Liver (tissue), 9 donors: ENCODE data around the gene CD109. TPM values are rescaled to one million over a fixed set of nuclear protein-coding genes. Genes with fewer than 3 reads are reported as not detected.

Source experiments
- DNase-seq: peaks from one replicate; pipeline ENCODE4 v3.0.0-alpha.2; 2017; ENCODE audit warnings: low spot score
- H3K27ac ChIP-seq, 2 donors: one replicate each; pipeline ENCODE4 v1.7.0; 2013; ENCODE audit warnings: inconsistent platforms in 2 of 2, low read length in 2 of 2, control low read depth in 1 of 2, low read depth in 1 of 2, mild to moderate bottlenecking in 1 of 2
- H3K27me3 ChIP-seq, 4 donors: one replicate each; pipeline versions ENCODE4 v1.6.1 to v1.7.0; 2013; ENCODE audit warnings: low read length in 3 of 4, inconsistent platforms in 1 of 4, mild to moderate bottlenecking in 1 of 4, moderate library complexity in 1 of 4; ENCODE audit not compliant: control insufficient read depth in 4 of 4, insufficient read depth in 4 of 4
- H3K36me3 ChIP-seq, 4 donors: one replicate each; pipeline versions ENCODE4 v1.6.1 to v1.7.0; 2013; ENCODE audit warnings: low read length in 3 of 4, mild to moderate bottlenecking in 3 of 4, low read depth in 1 of 4, moderate library complexity in 1 of 4; ENCODE audit not compliant: control insufficient read depth in 4 of 4, insufficient read depth in 3 of 4
- H3K4me1 ChIP-seq, 4 donors: one replicate each; pipeline versions ENCODE4 v1.6.1 to v1.7.0; 2013; ENCODE audit warnings: low read length in 3 of 4, mild to moderate bottlenecking in 3 of 4, moderate library complexity in 1 of 4; ENCODE audit not compliant: control insufficient read depth in 4 of 4, insufficient read depth in 4 of 4
- H3K4me3 ChIP-seq, 3 donors: one replicate each; pipeline versions ENCODE4 v1.6.1 to v1.7.0; 2013; ENCODE audit warnings: low read length in 3 of 3, control low read depth in 1 of 3, low read depth in 1 of 3, mild to moderate bottlenecking in 1 of 3
- H3K9ac ChIP-seq, 2 donors: one replicate each; pipeline ENCODE4 v1.7.0; 2013; ENCODE audit warnings: low read length in 2 of 2, mild to moderate bottlenecking in 2 of 2, moderate library complexity in 2 of 2, control low read depth in 1 of 2, low read depth in 1 of 2
- H3K9me3 ChIP-seq, 4 donors: one replicate each; pipeline versions ENCODE4 v1.6.1 to v1.7.0; 2013; ENCODE audit warnings: low read length in 3 of 4; ENCODE audit not compliant: control insufficient read depth in 4 of 4
- EGR1 ChIP-seq, 2 donors: IDR thresholded peaks; 2 replicates each; pipeline ENCODE4 v1.6.1; 2016 to 2018; ENCODE audit warnings: antibody characterized with exemption in 2 of 2, low read depth in 2 of 2
- FOXA1 ChIP-seq: IDR thresholded peaks from 2 replicates; pipeline ENCODE4 v1.6.1; 2016; ENCODE audit warnings: antibody characterized with exemption
- FOXA2 ChIP-seq: IDR thresholded peaks from 2 replicates; pipeline ENCODE4 v1.6.1; 2016; ENCODE audit warnings: antibody characterized with exemption
- GABPA ChIP-seq, 2 donors: IDR thresholded peaks in 1 of 2; conservative IDR thresholded peaks in 1 of 2; 2 replicates each; pipeline ENCODE4 v1.6.1; 2016; ENCODE audit warnings: antibody characterized with exemption in 2 of 2, mild to moderate bottlenecking in 1 of 2, moderate library complexity in 1 of 2
- HNF4A ChIP-seq, 2 donors: conservative IDR thresholded peaks; 2 replicates each; pipeline ENCODE4 v1.6.1; 2016; ENCODE audit warnings: antibody characterized with exemption in 2 of 2, mild to moderate bottlenecking in 2 of 2
- HNF4G ChIP-seq: IDR thresholded peaks from 2 replicates; pipeline ENCODE4 v1.6.1; 2016; ENCODE audit warnings: antibody characterized with exemption
- JUND ChIP-seq, 2 donors: IDR thresholded peaks; 2 replicates each; pipeline ENCODE4 v1.6.1; 2016; ENCODE audit warnings: antibody characterized with exemption in 2 of 2
- NR2F2 ChIP-seq: IDR thresholded peaks from 2 replicates; pipeline ENCODE4 v1.6.1; 2016; ENCODE audit warnings: antibody characterized with exemption
- RAD21 ChIP-seq, 2 donors: IDR thresholded peaks; 2 replicates each; pipeline ENCODE4 v1.6.1; 2016; ENCODE audit warnings: antibody characterized with exemption in 2 of 2, mild to moderate bottlenecking in 2 of 2
- RXRA ChIP-seq, 2 donors: IDR thresholded peaks; 2 replicates each; pipeline ENCODE4 v1.6.1; 2017 to 2018; ENCODE audit warnings: antibody characterized with exemption in 2 of 2, mild to moderate bottlenecking in 1 of 2
- SP1 ChIP-seq: IDR thresholded peaks from 2 replicates; pipeline ENCODE4 v1.6.1; 2018; ENCODE audit warnings: antibody characterized with exemption, mild to moderate bottlenecking
- TAF1 ChIP-seq: conservative IDR thresholded peaks from 2 replicates; pipeline ENCODE4 v1.6.1; 2016; ENCODE audit warnings: antibody characterized with exemption, mild to moderate bottlenecking
- YY1 ChIP-seq: IDR thresholded peaks from 2 replicates; pipeline ENCODE4 v1.6.1; 2016; ENCODE audit warnings: antibody characterized with exemption, mild to moderate bottlenecking
- WGBS: extraction: QIAGEN DNeasy Blood & Tissue Kit; methylation state at CpG from one replicate; pipeline ENCODE4 v1.1.7; 2013; 5-methylcytosine and 5-hydroxymethylcytosine counted together
- polyA plus RNA-seq, 2 donors: library from polyadenylated mRNA; stranded (reverse) in 1 of 2; unstranded in 1 of 2; fragments of 200-250 nt in 1 of 2; fragments of >200 nt in 1 of 2; fragmentation: Nextera tagmentation in 1 of 2; extraction: Ambion mirVana in 1 of 2; gene quantifications; one replicate each; pipeline versions ENCODE4 v1.2.1 to v1.2.3, GENCODE V29; 2013 to 2015
- total RNA-seq, 2 donors: library from RNA; depleted of rRNA; stranded (reverse); fragments of >200 nt; gene quantifications; one replicate each; pipeline ENCODE4 v1.2.3, GENCODE V29; 2014
- TF ChIP-seq, protein P1 (sequence below): fragments of 150-350 bp; IDR thresholded peaks from 2 replicates; pipeline ENCODE4 v1.5.1; 2017; ENCODE audit warnings: improper control_type of control experiment, low read depth, low read length; ENCODE audit not compliant: missing input control
- TF ChIP-seq, protein P2 (sequence below): IDR thresholded peaks from 2 replicates; pipeline ENCODE4 v1.6.1; 2016; ENCODE audit warnings: antibody characterized with exemption
- TF ChIP-seq, protein P3 (sequence below): IDR thresholded peaks from 2 replicates; pipeline ENCODE4 v1.6.1; 2016; ENCODE audit warnings: antibody characterized with exemption
- TF ChIP-seq, protein P4 (sequence below): IDR thresholded peaks from 2 replicates; pipeline ENCODE4 v1.6.1; 2016; ENCODE audit warnings: antibody characterized with exemption, mild to moderate bottlenecking
- TF ChIP-seq, protein P5 (sequence below): IDR thresholded peaks from 2 replicates; pipeline ENCODE4 v1.6.1; 2016; ENCODE audit warnings: antibody characterized with exemption
- donor health status: healthy.
- donor health status: healthy.
- donor health status: healthy.
- donor health status: healthy.
- donor health status: healthy.

CD109 gene
- total and polyA plus RNA-seq, 4 donors: 0.18 to 2.0 (median 0.32) TPM

DNA sequence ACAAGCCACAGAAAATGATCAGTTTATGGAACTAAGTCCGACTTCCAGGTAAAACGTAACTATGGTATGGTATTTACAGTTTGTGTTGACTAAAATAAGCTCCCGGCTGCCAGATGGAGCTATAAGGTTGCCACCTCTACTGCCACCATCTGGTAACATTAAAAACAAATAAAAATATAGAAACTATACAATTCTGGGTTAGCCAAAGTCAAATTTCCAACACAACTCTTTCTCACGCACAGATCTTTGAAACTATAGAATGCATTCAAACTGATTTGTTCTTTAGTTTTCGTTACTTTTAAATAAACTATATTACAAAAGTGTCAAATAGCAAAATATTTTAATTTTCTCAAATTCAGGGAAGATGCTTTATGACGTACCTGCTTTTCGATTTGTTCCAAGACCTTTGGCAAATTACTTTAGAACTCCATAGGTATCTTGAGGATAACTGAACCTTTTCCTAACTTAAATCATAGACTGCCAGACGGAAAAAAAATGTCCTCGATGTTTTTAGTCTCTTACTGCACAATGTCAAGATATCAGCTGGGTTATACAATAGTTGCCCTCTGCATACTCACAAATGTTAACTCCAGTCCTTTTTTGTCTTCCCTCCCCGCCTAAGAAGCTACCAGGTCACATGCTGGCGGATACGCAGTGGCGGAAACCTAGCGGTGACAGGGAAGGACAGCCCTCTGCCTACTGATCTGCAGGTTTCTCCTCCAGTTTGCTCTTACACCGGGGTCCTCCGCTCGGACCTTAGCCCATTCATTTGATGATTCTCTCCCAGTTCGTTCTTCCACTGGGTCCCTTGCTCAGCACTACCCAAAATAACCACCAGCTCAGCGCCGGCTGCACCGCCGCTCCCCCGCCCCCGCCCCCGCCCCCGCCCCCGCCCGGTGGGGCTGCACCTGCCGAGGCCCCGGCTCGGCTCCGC is 43.1 kb upstream of the CD109 start (continued):
- TF ChIP-seq, protein P1, sequence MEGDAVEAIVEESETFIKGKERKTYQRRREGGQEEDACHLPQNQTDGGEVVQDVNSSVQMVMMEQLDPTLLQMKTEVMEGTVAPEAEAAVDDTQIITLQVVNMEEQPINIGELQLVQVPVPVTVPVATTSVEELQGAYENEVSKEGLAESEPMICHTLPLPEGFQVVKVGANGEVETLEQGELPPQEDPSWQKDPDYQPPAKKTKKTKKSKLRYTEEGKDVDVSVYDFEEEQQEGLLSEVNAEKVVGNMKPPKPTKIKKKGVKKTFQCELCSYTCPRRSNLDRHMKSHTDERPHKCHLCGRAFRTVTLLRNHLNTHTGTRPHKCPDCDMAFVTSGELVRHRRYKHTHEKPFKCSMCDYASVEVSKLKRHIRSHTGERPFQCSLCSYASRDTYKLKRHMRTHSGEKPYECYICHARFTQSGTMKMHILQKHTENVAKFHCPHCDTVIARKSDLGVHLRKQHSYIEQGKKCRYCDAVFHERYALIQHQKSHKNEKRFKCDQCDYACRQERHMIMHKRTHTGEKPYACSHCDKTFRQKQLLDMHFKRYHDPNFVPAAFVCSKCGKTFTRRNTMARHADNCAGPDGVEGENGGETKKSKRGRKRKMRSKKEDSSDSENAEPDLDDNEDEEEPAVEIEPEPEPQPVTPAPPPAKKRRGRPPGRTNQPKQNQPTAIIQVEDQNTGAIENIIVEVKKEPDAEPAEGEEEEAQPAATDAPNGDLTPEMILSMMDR: peak; percentile 28
- TF ChIP-seq GABPA (IDR thresholded peaks at IDR 0.05 in 1 of 2, conservative IDR thresholded peaks at IDR 0.05 in 1 of 2) (no peak), TAF1 (no peak)

DNA sequence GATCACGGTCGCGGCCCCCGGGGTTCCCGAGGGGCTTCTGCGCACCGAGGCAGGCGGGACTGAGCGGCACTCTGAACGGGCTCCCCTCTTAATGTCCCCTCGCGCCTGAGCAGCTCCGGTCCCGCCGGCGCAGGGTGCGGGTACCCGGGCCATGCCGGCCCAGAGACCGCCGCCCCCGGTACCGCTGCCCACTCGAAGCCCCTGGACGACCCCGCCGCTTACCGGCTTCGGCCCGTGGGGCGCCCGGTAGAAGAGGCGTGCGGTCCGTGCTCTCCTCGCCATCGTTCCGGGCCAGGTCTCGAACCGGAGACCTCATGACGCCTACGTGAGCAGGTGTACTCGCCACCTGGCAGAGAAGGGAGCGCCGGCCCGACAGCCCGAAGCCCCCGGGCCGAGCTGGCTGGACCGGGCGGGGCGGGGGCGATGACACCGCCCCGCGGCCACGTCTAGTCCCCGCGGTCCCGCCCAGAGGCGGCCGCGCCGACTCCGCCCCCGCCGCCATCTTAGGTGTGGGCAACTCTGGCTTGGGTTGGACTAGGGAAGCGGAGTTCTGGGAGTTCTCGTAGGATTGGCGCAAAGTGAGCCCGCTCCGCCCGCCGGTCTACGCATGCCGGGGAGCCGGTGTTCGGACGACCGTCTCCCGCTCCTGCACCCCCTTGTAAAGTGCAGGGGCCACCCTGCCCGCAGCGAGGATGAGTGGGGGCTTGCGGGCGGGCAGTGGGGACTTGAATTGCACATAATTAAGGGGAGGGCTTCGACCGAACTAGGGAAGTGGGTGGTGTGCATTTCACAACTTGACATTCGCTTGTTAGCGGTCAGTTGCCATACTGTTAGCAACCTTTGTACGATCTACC is 42.2 kb upstream of the CD109 start, which contains the start of gene SLC17A5:
SLC17A5 (minus strand) TSS at position 422 of the 854 bp plus-strand sequence; CDS start at position 316, 106 bp downstream.
- WGBS: under 1% methylated on average over 90 of the region's 90 CpGs
- H3K36me3 ChIP-seq: peaks cover 0 to 3% (median 2%) of the 10 kb centered on the region in 4 donors
- H3K9ac ChIP-seq: peak within 1 kb of the TSS; percentile 89 to 95
- peak within 1 kb of the TSS; percentile 75 to 99 (median 93) for H3K4me3 ChIP-seq
- peak; percentile 95 for DNase-seq
- peak within 1 kb of the TSS; percentile 98 to 100 for H3K27ac ChIP-seq
- H3K9me3 ChIP-seq: no peaks in the 10 kb centered on the region
- peaks cover 0 to 8% (median 3%) of the 10 kb centered on the region in 4 donors for H3K4me1 ChIP-seq
- H3K27me3 ChIP-seq: no peaks in the 10 kb centered on the region
- TF ChIP-seq, protein P2, sequence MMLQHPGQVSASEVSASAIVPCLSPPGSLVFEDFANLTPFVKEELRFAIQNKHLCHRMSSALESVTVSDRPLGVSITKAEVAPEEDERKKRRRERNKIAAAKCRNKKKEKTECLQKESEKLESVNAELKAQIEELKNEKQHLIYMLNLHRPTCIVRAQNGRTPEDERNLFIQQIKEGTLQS: no peak
- no peak for TF ChIP-seq NR2F2
- peak; percentile 27 for TF ChIP-seq HNF4G
- TF ChIP-seq RXRA (IDR thresholded peaks at IDR 0.05): peak; percentile 42 to 65
- peak in 1 of 2 donors; percentile 11 for TF ChIP-seq EGR1 (IDR thresholded peaks at IDR 0.05; ENCODE audit: low read depth in 2 of 2)
- peak; percentile 78 to 81 for TF ChIP-seq HNF4A (conservative IDR thresholded peaks at IDR 0.05)
- no peak for TF ChIP-seq RAD21 (IDR thresholded peaks at IDR 0.05)
- TF ChIP-seq, protein P3, sequence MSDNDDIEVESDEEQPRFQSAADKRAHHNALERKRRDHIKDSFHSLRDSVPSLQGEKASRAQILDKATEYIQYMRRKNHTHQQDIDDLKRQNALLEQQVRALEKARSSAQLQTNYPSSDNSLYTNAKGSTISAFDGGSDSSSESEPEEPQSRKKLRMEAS: peak; percentile 82
- TF ChIP-seq, protein P4, sequence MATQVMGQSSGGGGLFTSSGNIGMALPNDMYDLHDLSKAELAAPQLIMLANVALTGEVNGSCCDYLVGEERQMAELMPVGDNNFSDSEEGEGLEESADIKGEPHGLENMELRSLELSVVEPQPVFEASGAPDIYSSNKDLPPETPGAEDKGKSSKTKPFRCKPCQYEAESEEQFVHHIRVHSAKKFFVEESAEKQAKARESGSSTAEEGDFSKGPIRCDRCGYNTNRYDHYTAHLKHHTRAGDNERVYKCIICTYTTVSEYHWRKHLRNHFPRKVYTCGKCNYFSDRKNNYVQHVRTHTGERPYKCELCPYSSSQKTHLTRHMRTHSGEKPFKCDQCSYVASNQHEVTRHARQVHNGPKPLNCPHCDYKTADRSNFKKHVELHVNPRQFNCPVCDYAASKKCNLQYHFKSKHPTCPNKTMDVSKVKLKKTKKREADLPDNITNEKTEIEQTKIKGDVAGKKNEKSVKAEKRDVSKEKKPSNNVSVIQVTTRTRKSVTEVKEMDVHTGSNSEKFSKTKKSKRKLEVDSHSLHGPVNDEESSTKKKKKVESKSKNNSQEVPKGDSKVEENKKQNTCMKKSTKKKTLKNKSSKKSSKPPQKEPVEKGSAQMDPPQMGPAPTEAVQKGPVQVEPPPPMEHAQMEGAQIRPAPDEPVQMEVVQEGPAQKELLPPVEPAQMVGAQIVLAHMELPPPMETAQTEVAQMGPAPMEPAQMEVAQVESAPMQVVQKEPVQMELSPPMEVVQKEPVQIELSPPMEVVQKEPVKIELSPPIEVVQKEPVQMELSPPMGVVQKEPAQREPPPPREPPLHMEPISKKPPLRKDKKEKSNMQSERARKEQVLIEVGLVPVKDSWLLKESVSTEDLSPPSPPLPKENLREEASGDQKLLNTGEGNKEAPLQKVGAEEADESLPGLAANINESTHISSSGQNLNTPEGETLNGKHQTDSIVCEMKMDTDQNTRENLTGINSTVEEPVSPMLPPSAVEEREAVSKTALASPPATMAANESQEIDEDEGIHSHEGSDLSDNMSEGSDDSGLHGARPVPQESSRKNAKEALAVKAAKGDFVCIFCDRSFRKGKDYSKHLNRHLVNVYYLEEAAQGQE: peak; percentile 79
- TF ChIP-seq, protein P1: peak; percentile 2
- TF ChIP-seq FOXA1: no peak
- TF ChIP-seq, protein P5, sequence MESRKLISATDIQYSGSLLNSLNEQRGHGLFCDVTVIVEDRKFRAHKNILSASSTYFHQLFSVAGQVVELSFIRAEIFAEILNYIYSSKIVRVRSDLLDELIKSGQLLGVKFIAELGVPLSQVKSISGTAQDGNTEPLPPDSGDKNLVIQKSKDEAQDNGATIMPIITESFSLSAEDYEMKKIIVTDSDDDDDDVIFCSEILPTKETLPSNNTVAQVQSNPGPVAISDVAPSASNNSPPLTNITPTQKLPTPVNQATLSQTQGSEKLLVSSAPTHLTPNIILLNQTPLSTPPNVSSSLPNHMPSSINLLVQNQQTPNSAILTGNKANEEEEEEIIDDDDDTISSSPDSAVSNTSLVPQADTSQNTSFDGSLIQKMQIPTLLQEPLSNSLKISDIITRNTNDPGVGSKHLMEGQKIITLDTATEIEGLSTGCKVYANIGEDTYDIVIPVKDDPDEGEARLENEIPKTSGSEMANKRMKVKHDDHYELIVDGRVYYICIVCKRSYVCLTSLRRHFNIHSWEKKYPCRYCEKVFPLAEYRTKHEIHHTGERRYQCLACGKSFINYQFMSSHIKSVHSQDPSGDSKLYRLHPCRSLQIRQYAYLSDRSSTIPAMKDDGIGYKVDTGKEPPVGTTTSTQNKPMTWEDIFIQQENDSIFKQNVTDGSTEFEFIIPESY: peak; percentile 73
- TF ChIP-seq TAF1: peak; percentile 85
- peak; percentile 98 for TF ChIP-seq YY1
- no peak for TF ChIP-seq JUND (IDR thresholded peaks at IDR 0.05)
- TF ChIP-seq GABPA (IDR thresholded peaks at IDR 0.05 in 1 of 2, conservative IDR thresholded peaks at IDR 0.05 in 1 of 2): peak in 1 of 2 donors; percentile 21
- TF ChIP-seq SP1: peak; percentile 89
- no peak for TF ChIP-seq FOXA2
